B cell (primary cell): ENCODE results near the gene IL1RAPL1. TPM values are rescaled to one million over a fixed set of nuclear protein-coding genes. Genes with fewer than 3 reads are reported as not detected.

Experiments used
- ATAC-seq: fragments of 200-7000 bp; cut with Tn5 transposase; one replicate; pipeline ENCODE4 v1.10.0; 2021; ENCODE audit warnings: low read depth, mild to moderate bottlenecking, moderate number of reproducible peaks, moderate library complexity
- CTCF ChIA-PET: fragments of 350-600 bp; sonication (Branson Sonifier 250); formaldehyde crosslinking; loops from one replicate; lab custom pipeline; 2021; ENCODE audit warnings: antibody characterized with exemption, inconsistent platforms; lab: Charles Lee
- POLR2A ChIA-PET: fragments of 350-600 bp; sonication (Branson Sonifier 250); formaldehyde crosslinking; loops from one replicate; lab custom pipeline; 2021; ENCODE audit warnings: antibody characterized with exemption; lab: Charles Lee
- DNase-seq: peaks from one replicate; pipeline ENCODE4 v3.0.0; 2013
- H2AFZ ChIP-seq: 2 replicates; pipeline ENCODE4 v1.6.1; 2012; ENCODE audit warnings: mild to moderate bottlenecking, low read depth, low read length; ENCODE audit not compliant: insufficient read depth, poor library complexity, severe bottlenecking
- H3K27ac ChIP-seq, 2 donors: 1 replicate in 1 of 2; 2 replicates in 1 of 2; pipeline ENCODE4 v1.5.1; 2012 to 2013; ENCODE audit warnings: low read length in 2 of 2, mild to moderate bottlenecking in 2 of 2, moderate library complexity in 1 of 2
- H3K27me3 ChIP-seq, 4 experiments: fragments of 200-600 bp in 1 of 4; sonication (generic) in 1 of 4; replicated peaks in 1 of 4; 1 replicate in 2 of 4; 2 replicates in 2 of 4; pipeline versions ENCODE4 v1.6.1 to v1.7.0; 2013 to 2016; ENCODE audit warnings: low read length in 3 of 4, mild to moderate bottlenecking in 2 of 4, mixed read lengths in 1 of 4, moderate library complexity in 1 of 4; ENCODE audit not compliant: insufficient read depth in 4 of 4, control insufficient read depth in 3 of 4; ENCODE audit errors: control extremely low read depth in 1 of 4
- H3K36me3 ChIP-seq, 2 experiments: replicated peaks in 1 of 2; 1 replicate in 1 of 2; 2 replicates in 1 of 2; pipeline versions ENCODE4 v1.6.1 to v1.7.1; 2013; ENCODE audit warnings: low read length in 1 of 2; ENCODE audit not compliant: insufficient read depth in 2 of 2, control insufficient read depth in 1 of 2; ENCODE audit errors: control extremely low read depth in 1 of 2, extremely low read depth in 1 of 2
- H3K4me1 ChIP-seq, 2 donors: fragments of 200-600 bp in 1 of 2; sonication (generic) in 1 of 2; 1 replicate in 1 of 2; 2 replicates in 1 of 2; pipeline versions ENCODE4 v1.5.1 to v1.6.1; 2013 to 2017; ENCODE audit warnings: low read length in 2 of 2; ENCODE audit not compliant: control insufficient read depth in 2 of 2, insufficient read depth in 2 of 2
- H3K4me2 ChIP-seq: replicated peaks from 2 replicates; pipeline ENCODE3; 2012; ENCODE audit warnings: mild to moderate bottlenecking, low read depth, low read length; ENCODE audit not compliant: poor library complexity, severe bottlenecking
- H3K4me3 ChIP-seq, 5 experiments: fragments of 200-600 bp in 1 of 5; sonication (generic) in 1 of 5; 1 replicate in 3 of 5; 2 replicates in 2 of 5; pipeline versions ENCODE4 v1.5.1 to v1.7.0; 2011 to 2016; ENCODE audit warnings: low read length in 4 of 5, mild to moderate bottlenecking in 4 of 5, low read depth in 2 of 5, control low read depth in 1 of 5, moderate library complexity in 1 of 5; ENCODE audit not compliant: insufficient read depth in 1 of 5; ENCODE audit errors: control extremely low read depth in 1 of 5, extremely low read depth in 1 of 5
- H3K79me2 ChIP-seq: fragments of 200-600 bp; sonication (generic); one replicate; pipeline ENCODE4 v1.6.0; 2016; ENCODE audit warnings: low read length; ENCODE audit not compliant: control insufficient read depth, insufficient read depth
- H3K9ac ChIP-seq: fragments of 200-600 bp; sonication (generic); 2 replicates; pipeline ENCODE4 v1.6.1; 2017; ENCODE audit warnings: mild to moderate bottlenecking, low read length, moderate library complexity
- H3K9me3 ChIP-seq, 3 donors: one replicate each; pipeline versions ENCODE4 v1.6.1 to v1.7.1; 2013; ENCODE audit warnings: low read length in 2 of 3; ENCODE audit not compliant: control insufficient read depth in 2 of 3, insufficient read depth in 1 of 3; ENCODE audit errors: control extremely low read depth in 1 of 3
- H4K20me1 ChIP-seq: 2 replicates; pipeline ENCODE4 v1.6.0; 2012; ENCODE audit warnings: mild to moderate bottlenecking, low read length; ENCODE audit not compliant: insufficient read depth, control insufficient read depth, poor library complexity, severe bottlenecking
- H3K27ac Mint-ChIP-seq: one replicate; pipeline ENCODE4 v1.8.0; 2021; ENCODE audit warnings: mixed read lengths
- H3K27me3 Mint-ChIP-seq: one replicate; pipeline ENCODE4 v1.8.0; 2021; ENCODE audit warnings: mixed read lengths
- H3K4me1 Mint-ChIP-seq: one replicate; pipeline ENCODE4 v1.8.0; 2021; ENCODE audit warnings: mixed read lengths
- H3K4me3 Mint-ChIP-seq: one replicate; pipeline ENCODE4 v1.8.0; 2021; ENCODE audit warnings: mixed read lengths
- H3K9me3 Mint-ChIP-seq: one replicate; pipeline ENCODE4 v1.8.0; 2022; ENCODE audit warnings: mixed read lengths; ENCODE audit not compliant: insufficient read depth
- EZH2 ChIP-seq: IDR thresholded peaks from 2 replicates; pipeline ENCODE4 v1.6.1; 2012; ENCODE audit warnings: borderline replicate concordance, low read depth, mild to moderate bottlenecking, moderate library complexity, low read length; ENCODE audit not compliant: insufficient read depth, poor library complexity, severe bottlenecking
- WGBS: methylation state at CpG from one replicate; pipeline ENCODE4 v1.1.5; 2013; ENCODE audit warnings: missing lambda C conversion rate; ENCODE audit not compliant: insufficient coverage; 5-methylcytosine and 5-hydroxymethylcytosine counted together
- intact Hi-C: fragments of 100-400 bp; cut with micrococcal nuclease; formaldehyde crosslinking; loops from one replicate; pipeline ENCODE4 v1.10.0; 2022
- polyA plus RNA-seq: library from polyadenylated mRNA; depleted of rRNA; stranded (reverse); fragments of >200 nt; gene quantifications from 2 replicates; pipeline ENCODE4 v1.2.3, GENCODE V29; 2012
- total RNA-seq, 2 donors: library from RNA; stranded (reverse); fragments of 120-200 nt in 1 of 2; gene quantifications; 1 replicate in 1 of 2; 2 replicates in 1 of 2; pipeline versions ENCODE4 v1.2.3 to v1.2.4, GENCODE V29; 2013 to 2022
- TF ChIP-seq, protein P1 (sequence below): fragments of 200-600 bp; IDR thresholded peaks from one replicate; pipeline ENCODE4 v1.8.0; 2022; ENCODE audit warnings: antibody characterized with exemption, mild to moderate bottlenecking

Gene IL1RAPL1
- total and polyA plus RNA-seq, 2 donors (not counting 1 experiment from before 2014, with no cell fraction given) = not detected

GRCh38 chrX:29798469-29798868 lies 1211.2 kb downstream of the IL1RAPL1 start:
- TF ChIP-seq, protein P1, sequence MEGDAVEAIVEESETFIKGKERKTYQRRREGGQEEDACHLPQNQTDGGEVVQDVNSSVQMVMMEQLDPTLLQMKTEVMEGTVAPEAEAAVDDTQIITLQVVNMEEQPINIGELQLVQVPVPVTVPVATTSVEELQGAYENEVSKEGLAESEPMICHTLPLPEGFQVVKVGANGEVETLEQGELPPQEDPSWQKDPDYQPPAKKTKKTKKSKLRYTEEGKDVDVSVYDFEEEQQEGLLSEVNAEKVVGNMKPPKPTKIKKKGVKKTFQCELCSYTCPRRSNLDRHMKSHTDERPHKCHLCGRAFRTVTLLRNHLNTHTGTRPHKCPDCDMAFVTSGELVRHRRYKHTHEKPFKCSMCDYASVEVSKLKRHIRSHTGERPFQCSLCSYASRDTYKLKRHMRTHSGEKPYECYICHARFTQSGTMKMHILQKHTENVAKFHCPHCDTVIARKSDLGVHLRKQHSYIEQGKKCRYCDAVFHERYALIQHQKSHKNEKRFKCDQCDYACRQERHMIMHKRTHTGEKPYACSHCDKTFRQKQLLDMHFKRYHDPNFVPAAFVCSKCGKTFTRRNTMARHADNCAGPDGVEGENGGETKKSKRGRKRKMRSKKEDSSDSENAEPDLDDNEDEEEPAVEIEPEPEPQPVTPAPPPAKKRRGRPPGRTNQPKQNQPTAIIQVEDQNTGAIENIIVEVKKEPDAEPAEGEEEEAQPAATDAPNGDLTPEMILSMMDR = no peak
- TF ChIP-seq EZH2 = no peak
- H3K4me3 Mint-ChIP-seq = no peak overlapping the region
- Histone ChIP-seq H2AFZ (no peak overlapping the region), H3K4me1 (no peaks in the 10 kb centered on the region), H3K27ac (no peak overlapping the region), H3K9me3 (no peaks in the 10 kb centered on the region), H3K4me3 (no peak overlapping the region), H3K27me3 (no peaks in the 10 kb centered on the region), H3K4me2 (no peak overlapping the region), H3K36me3 (no peaks in the 10 kb centered on the region), H3K79me2 (no peaks in the 10 kb centered on the region), H3K9ac (no peak overlapping the region), H4K20me1 (no peaks in the 10 kb centered on the region)
- no peaks in the 10 kb centered on the region for H3K9me3 Mint-ChIP-seq
- no peaks in the 10 kb centered on the region for H3K4me1 Mint-ChIP-seq
- POLR2A ChIA-PET = no interaction called here
- DNase-seq (no peak), ATAC-seq (no peak)
- no peak overlapping the region for H3K27ac Mint-ChIP-seq
- no peaks in the 10 kb centered on the region for H3K27me3 Mint-ChIP-seq
- intact Hi-C loops = no loop called here
- WGBS = no CpG with 5 or more reads among the region's 2 CpGs
- CTCF ChIA-PET = no interaction called here

DNA sequence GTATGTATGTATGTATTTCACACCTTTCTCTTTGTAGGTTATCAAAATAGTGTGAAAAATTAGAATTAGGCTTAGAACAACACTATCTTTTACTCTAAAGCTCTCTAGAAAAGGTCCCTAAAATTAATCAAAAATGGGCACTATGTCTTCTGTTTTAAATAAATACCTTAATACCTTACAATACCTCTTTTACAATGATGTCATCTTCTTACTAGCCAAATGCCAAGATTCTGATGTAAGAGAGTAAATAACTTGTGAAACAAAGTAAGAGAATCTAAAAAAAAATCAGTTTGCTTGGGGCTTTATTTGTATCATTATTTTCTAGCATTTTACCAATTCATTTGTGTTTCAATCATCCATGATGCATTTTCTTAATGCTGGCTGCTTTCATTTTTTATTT lies 1225.9 kb downstream of the IL1RAPL1 start:
- Histone ChIP-seq H3K36me3 (no peaks in the 10 kb centered on the region), H3K27me3 (no peaks in the 10 kb centered on the region), H3K4me2 (no peak overlapping the region), H2AFZ (no peak overlapping the region), H4K20me1 (no peaks in the 10 kb centered on the region), H3K9me3 (no peaks in the 10 kb centered on the region), H3K4me1 (no peaks in the 10 kb centered on the region), H3K4me3 (no peak overlapping the region), H3K79me2 (no peaks in the 10 kb centered on the region), H3K27ac (no peak overlapping the region), H3K9ac (no peak overlapping the region)
- Mint-ChIP-seq H3K27ac (no peak overlapping the region), H3K4me1 (no peaks in the 10 kb centered on the region), H3K27me3 (no peaks in the 10 kb centered on the region), H3K4me3 (no peak overlapping the region), H3K9me3 (no peaks in the 10 kb centered on the region)
- ChIA-PET CTCF (no interaction called here), POLR2A (no interaction called here)
- DNase-seq (no peak), ATAC-seq (no peak)
- TF ChIP-seq EZH2 = no peak
- TF ChIP-seq, protein P1 = no peak
- intact Hi-C loops = no loop called here
